ENCODE measurements around the gene TLK1.

- TF ChIP-seq CTCF (conservative IDR thresholded peaks at IDR 0.05) (no peak), EZH2 (IDR thresholded peaks at IDR 0.05; ENCODE audit: low read depth) (no peak)
These were observed 11.3 kb downstream of the TLK1 start for GRCh38 chr2:171149171-171149938.

Data from PC-9 (cell line).